ENCODE data around the gene MACROD2. TPM values are rescaled to one million over a fixed set of nuclear protein-coding genes. Genes with fewer than 3 reads are reported as not detected.

The MACROD2 gene
- total and polyA plus RNA-seq, 4 donors: 0.66 to 10.5 (median 3.3) TPM

DNA sequence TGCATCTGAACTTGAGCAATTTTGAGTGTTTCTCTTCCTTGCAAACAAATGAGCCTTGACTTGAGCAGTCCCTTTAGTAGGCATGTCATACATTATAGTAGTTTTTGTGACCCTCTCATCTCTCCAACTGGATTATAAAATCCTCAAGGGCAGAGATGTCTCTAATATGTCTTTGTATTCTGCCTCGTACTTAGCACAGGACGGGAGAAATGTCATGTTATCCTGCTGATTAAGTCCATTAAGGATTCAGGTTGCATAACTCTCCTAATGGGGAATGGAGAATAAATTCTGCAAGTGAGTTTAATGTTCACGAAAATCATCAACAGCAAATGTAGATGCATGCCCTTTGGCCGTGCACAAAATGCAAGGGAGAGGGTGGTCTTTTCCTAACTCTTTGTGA is 1635.0 kb downstream of the MACROD2 start:
- DNase-seq (ENCODE audit: low spot score): no peak
- Histone ChIP-seq H3K27ac (ENCODE audit: low read depth in 1 of 2, low read length in 2 of 2) (no peak overlapping the region), H3K4me1 (ENCODE audit: control insufficient read depth in 4 of 4, insufficient read depth in 4 of 4, low read length in 3 of 4) (no peaks in the 10 kb centered on the region), H3K27me3 (ENCODE audit: control insufficient read depth in 4 of 4, insufficient read depth in 4 of 4, low read length in 3 of 4) (no peaks in the 10 kb centered on the region), H3K9me3 (ENCODE audit: control insufficient read depth in 4 of 4, low read length in 3 of 4) (no peaks in the 10 kb centered on the region), H3K9ac (ENCODE audit: low read depth in 1 of 2, low read length in 2 of 2) (no peak overlapping the region), H3K4me3 (ENCODE audit: low read depth in 1 of 3, low read length in 3 of 3) (no peak overlapping the region), H3K36me3 (ENCODE audit: control insufficient read depth in 4 of 4, insufficient read depth in 3 of 4, low read depth in 1 of 4, low read length in 3 of 4) (no peaks in the 10 kb centered on the region)
- 78% methylated on average over 4 of the region's 4 CpGs for WGBS
- TF ChIP-seq JUND (IDR thresholded peaks at IDR 0.05): no peak
- TF ChIP-seq RAD21 (IDR thresholded peaks at IDR 0.05): no peak
- TF ChIP-seq, protein P1, sequence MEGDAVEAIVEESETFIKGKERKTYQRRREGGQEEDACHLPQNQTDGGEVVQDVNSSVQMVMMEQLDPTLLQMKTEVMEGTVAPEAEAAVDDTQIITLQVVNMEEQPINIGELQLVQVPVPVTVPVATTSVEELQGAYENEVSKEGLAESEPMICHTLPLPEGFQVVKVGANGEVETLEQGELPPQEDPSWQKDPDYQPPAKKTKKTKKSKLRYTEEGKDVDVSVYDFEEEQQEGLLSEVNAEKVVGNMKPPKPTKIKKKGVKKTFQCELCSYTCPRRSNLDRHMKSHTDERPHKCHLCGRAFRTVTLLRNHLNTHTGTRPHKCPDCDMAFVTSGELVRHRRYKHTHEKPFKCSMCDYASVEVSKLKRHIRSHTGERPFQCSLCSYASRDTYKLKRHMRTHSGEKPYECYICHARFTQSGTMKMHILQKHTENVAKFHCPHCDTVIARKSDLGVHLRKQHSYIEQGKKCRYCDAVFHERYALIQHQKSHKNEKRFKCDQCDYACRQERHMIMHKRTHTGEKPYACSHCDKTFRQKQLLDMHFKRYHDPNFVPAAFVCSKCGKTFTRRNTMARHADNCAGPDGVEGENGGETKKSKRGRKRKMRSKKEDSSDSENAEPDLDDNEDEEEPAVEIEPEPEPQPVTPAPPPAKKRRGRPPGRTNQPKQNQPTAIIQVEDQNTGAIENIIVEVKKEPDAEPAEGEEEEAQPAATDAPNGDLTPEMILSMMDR (IDR thresholded peaks at IDR 0.05; ENCODE audit: low read depth, low read length, missing input control): no peak
- no peak for TF ChIP-seq HNF4G (IDR thresholded peaks at IDR 0.05)
- no peak for TF ChIP-seq EGR1 (IDR thresholded peaks at IDR 0.05; ENCODE audit: low read depth in 2 of 2)

DNA sequence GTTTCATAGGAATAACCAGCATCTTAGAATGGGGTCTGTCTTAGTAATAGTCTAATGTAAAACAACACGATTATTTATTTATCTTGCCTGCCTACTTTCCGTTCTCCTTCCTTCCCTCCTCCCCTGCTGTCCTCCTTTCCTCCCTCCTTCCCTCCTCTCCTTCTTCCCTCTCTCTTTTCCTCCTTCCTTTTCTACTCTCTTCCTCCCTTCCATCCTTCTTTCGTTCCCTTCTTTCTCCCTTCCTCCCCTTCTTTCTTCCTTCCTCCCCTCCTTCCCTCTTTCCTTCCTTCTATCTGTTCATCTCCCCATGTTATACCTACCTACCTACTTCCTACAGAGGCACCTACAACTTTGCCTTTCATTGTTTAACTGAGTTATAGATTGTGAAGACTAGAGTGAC is 1637.4 kb downstream of the MACROD2 start:
- Histone ChIP-seq H3K9ac (ENCODE audit: low read depth in 1 of 2, low read length in 2 of 2) (no peak overlapping the region), H3K9me3 (ENCODE audit: control insufficient read depth in 4 of 4, low read length in 3 of 4) (no peaks in the 10 kb centered on the region), H3K36me3 (ENCODE audit: control insufficient read depth in 4 of 4, insufficient read depth in 3 of 4, low read depth in 1 of 4, low read length in 3 of 4) (no peaks in the 10 kb centered on the region), H3K27me3 (ENCODE audit: control insufficient read depth in 4 of 4, insufficient read depth in 4 of 4, low read length in 3 of 4) (no peaks in the 10 kb centered on the region), H3K4me1 (ENCODE audit: control insufficient read depth in 4 of 4, insufficient read depth in 4 of 4, low read length in 3 of 4) (no peaks in the 10 kb centered on the region), H3K27ac (ENCODE audit: low read depth in 1 of 2, low read length in 2 of 2) (no peak overlapping the region), H3K4me3 (ENCODE audit: low read depth in 1 of 3, low read length in 3 of 3) (no peak overlapping the region)
- 89% methylated on average over 3 of the region's 3 CpGs for whole genome bisulfite sequencing
- DNase-seq (ENCODE audit: low spot score): no peak
- TF ChIP-seq NR2F2 (IDR thresholded peaks at IDR 0.05): no peak
- TF ChIP-seq, protein P1 (IDR thresholded peaks at IDR 0.05; ENCODE audit: low read depth, low read length, missing input control): no peak
- TF ChIP-seq, protein P2, sequence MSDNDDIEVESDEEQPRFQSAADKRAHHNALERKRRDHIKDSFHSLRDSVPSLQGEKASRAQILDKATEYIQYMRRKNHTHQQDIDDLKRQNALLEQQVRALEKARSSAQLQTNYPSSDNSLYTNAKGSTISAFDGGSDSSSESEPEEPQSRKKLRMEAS (IDR thresholded peaks at IDR 0.05): no peak
- no peak for TF ChIP-seq RAD21 (IDR thresholded peaks at IDR 0.05)
- no peak for TF ChIP-seq SP1 (IDR thresholded peaks at IDR 0.05)
- no peak for TF ChIP-seq TAF1 (conservative IDR thresholded peaks at IDR 0.05)
- no peak for TF ChIP-seq GABPA (IDR thresholded peaks at IDR 0.05 in 1 of 2, conservative IDR thresholded peaks at IDR 0.05 in 1 of 2)

DNA sequence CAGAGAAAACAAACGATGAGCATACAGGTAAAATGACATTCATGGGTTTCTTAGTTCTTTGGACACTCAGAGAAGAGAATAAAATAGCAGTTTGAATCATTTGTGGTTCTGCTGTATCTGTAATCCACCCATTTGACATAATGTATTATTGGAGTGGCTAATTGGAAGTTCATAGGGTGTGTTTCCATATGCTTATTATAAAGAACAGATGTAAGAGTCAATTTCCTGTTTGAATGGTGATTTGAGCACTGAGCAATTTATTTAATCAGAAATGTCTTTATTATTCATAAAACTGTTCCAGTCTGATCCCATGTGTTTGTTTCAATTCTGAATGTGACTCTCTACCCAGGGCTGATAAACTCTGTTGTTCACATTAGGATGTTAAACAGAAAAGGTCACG is 1638.8 kb downstream of the MACROD2 start:
- Histone ChIP-seq H3K9me3 (ENCODE audit: control insufficient read depth in 4 of 4, low read length in 3 of 4) (no peaks in the 10 kb centered on the region), H3K27me3 (ENCODE audit: control insufficient read depth in 4 of 4, insufficient read depth in 4 of 4, low read length in 3 of 4) (no peaks in the 10 kb centered on the region), H3K9ac (ENCODE audit: low read depth in 1 of 2, low read length in 2 of 2) (no peak overlapping the region), H3K27ac (ENCODE audit: low read depth in 1 of 2, low read length in 2 of 2) (no peak overlapping the region), H3K36me3 (ENCODE audit: control insufficient read depth in 4 of 4, insufficient read depth in 3 of 4, low read depth in 1 of 4, low read length in 3 of 4) (no peaks in the 10 kb centered on the region), H3K4me1 (ENCODE audit: control insufficient read depth in 4 of 4, insufficient read depth in 4 of 4, low read length in 3 of 4) (peaks cover 0 to 4% (median 0%) of the 10 kb centered on the region in 4 donors), H3K4me3 (ENCODE audit: low read depth in 1 of 3, low read length in 3 of 3) (no peak overlapping the region)
- TF ChIP-seq SP1 (IDR thresholded peaks at IDR 0.05): no peak
- no peak for TF ChIP-seq HNF4G (IDR thresholded peaks at IDR 0.05)
- TF ChIP-seq RAD21 (IDR thresholded peaks at IDR 0.05): no peak
- TF ChIP-seq YY1 (IDR thresholded peaks at IDR 0.05): no peak
- no peak for TF ChIP-seq EGR1 (IDR thresholded peaks at IDR 0.05; ENCODE audit: low read depth in 2 of 2)
- TF ChIP-seq TAF1 (conservative IDR thresholded peaks at IDR 0.05): no peak
- no peak for TF ChIP-seq HNF4A (conservative IDR thresholded peaks at IDR 0.05)
- WGBS: 92% methylated on average over 2 of the region's 2 CpGs
- DNase-seq (ENCODE audit: low spot score): no peak

Data from liver (tissue), 9 donors.